HepG2 (cell line): ENCODE measurements around the gene MPP7. TPM values are rescaled to one million over a fixed set of nuclear protein-coding genes. Genes with fewer than 3 reads are reported as not detected.

Source experiments
- BCL3 ChIP-seq: sonication (generic); formaldehyde crosslinking; IDR thresholded peaks from 2 replicates; pipeline ENCODE4 v1.5.1; 2020; ENCODE audit warnings: mild to moderate bottlenecking, missing genetic modification reagents, moderate library complexity
- ESRRA ChIP-seq: sonication (generic); formaldehyde crosslinking; IDR thresholded peaks from 2 replicates; pipeline ENCODE4 v1.5.1; 2020; ENCODE audit warnings: mild to moderate bottlenecking, low read depth, missing genetic modification reagents
- HOXA3 ChIP-seq: sonication (generic); formaldehyde crosslinking; IDR thresholded peaks from 2 replicates; pipeline ENCODE4 v1.5.0; 2020; ENCODE audit warnings: missing genetic modification reagents
- KDM4B ChIP-seq: sonication (generic); formaldehyde crosslinking; IDR thresholded peaks from 2 replicates; pipeline ENCODE4 v1.4.0; 2020; ENCODE audit warnings: missing genetic modification reagents
- MTA1 ChIP-seq: sonication (generic); formaldehyde crosslinking; IDR thresholded peaks from 2 replicates; pipeline ENCODE4 v1.4.0; 2020; ENCODE audit warnings: missing genetic modification reagents, mild to moderate bottlenecking, borderline replicate concordance
- RBFOX2 ChIP-seq: fragments of 200-400 bp; formaldehyde crosslinking; IDR thresholded peaks from 2 replicates; pipeline ENCODE4 v1.6.1; 2017; ENCODE audit warnings: low read depth, mild to moderate bottlenecking, low read length
- TCF12 ChIP-seq, 2 experiments: fragments of 450-650 bp in 1 of 2; sonication (generic) in 1 of 2; formaldehyde crosslinking in 1 of 2; IDR thresholded peaks; 2 replicates each; pipeline versions ENCODE4 v1.6.1 to v1.8.0; 2017 to 2022; ENCODE audit warnings: antibody characterized with exemption in 1 of 2, mild to moderate bottlenecking in 1 of 2, missing genetic modification reagents in 1 of 2, moderate library complexity in 1 of 2
- TFDP1 ChIP-seq: IDR thresholded peaks from 2 replicates; pipeline ENCODE4 v1.6.1; 2016; ENCODE audit warnings: missing compliant biosample characterization, missing genetic modification reagents, borderline replicate concordance
- ZFP91 ChIP-seq: sonication (generic); formaldehyde crosslinking; IDR thresholded peaks from 2 replicates; pipeline ENCODE4 v1.9.0; 2022; ENCODE audit warnings: missing genetic modification reagents, mild to moderate bottlenecking, borderline replicate concordance
- ZNF205 ChIP-seq: IDR thresholded peaks from 2 replicates; pipeline ENCODE4 v1.6.1; 2018; ENCODE audit warnings: missing biosample characterization, missing genetic modification reagents
- ZNF276 ChIP-seq: sonication (generic); formaldehyde crosslinking; IDR thresholded peaks from 2 replicates; pipeline ENCODE4 v1.4.0; 2020; ENCODE audit warnings: mild to moderate bottlenecking, low read depth, missing genetic modification reagents
- ZNF430 ChIP-seq: sonication (generic); formaldehyde crosslinking; IDR thresholded peaks from 2 replicates; pipeline ENCODE4 v1.9.0; 2021; ENCODE audit warnings: mild to moderate bottlenecking, missing genetic modification reagents
- ZNF441 ChIP-seq: sonication (generic); formaldehyde crosslinking; IDR thresholded peaks from 2 replicates; pipeline ENCODE4 v1.7.0; 2021; ENCODE audit warnings: missing genetic modification reagents, borderline replicate concordance
- ZNF513 ChIP-seq: sonication (generic); formaldehyde crosslinking; conservative IDR thresholded peaks from 2 replicates; pipeline ENCODE4 v1.5.0; 2020; ENCODE audit warnings: missing genetic modification reagents
- ZNF770 ChIP-seq: sonication (generic); formaldehyde crosslinking; IDR thresholded peaks from 2 replicates; pipeline ENCODE4 v1.5.0; 2020; ENCODE audit warnings: mild to moderate bottlenecking, missing genetic modification reagents
- ZNF841 ChIP-seq: sonication (generic); formaldehyde crosslinking; IDR thresholded peaks from 2 replicates; pipeline ENCODE4 v1.8.1; 2023; ENCODE audit warnings: missing genetic modification reagents, borderline replicate concordance
- polyA plus RNA-seq, 8 experiments: library from polyadenylated mRNA; depleted of rRNA in 3 of 8; stranded (reverse) in 7 of 8; unstranded in 1 of 8; fragments of >200 nt; fragmentation: Illumina TruSeq in 4 of 8; extraction: Trizol in 4 of 8; gene quantifications; 2 replicates each; pipeline versions ENCODE4 v1.2.1 to v1.2.3, GENCODE V29; 2011 to 2016; ENCODE audit warnings: low read depth in 4 of 8, missing spikeins in 1 of 8, mixed read lengths in 1 of 8; ENCODE audit not compliant: insufficient read depth in 1 of 8
- total RNA-seq, 5 experiments: library from RNA; depleted of rRNA; stranded (reverse); fragments of >200 nt; fragmentation: Illumina TruSeq; extraction: Trizol; gene quantifications; 2 replicates each; pipeline ENCODE4 v1.2.3, GENCODE V29; 2016; ENCODE audit warnings: low read depth in 1 of 5

MPP7 gene
- total and polyA plus RNA-seq, 2 of the 13 experiments (the other 11 are each of a cell fraction or from before 2014, with no cell fraction given) = 6.8 to 16.4 TPM

GRCh38 chr10:28302638-28303488 lies at the start of gene MPP7 (continued):
- TF ChIP-seq ZFP91 (CRISPR knock-in tag) (peak; percentile 71; the same call in 1 of the 2 replicates), ZNF841 (CRISPR knock-in tag) (no peak), ZNF770 (CRISPR knock-in tag) (peak; percentile 96), ZNF276 (no peak), ESRRA (CRISPR knock-in tag) (0 out of 2 replicates have a peak, but pooled peaks have one; percentile 31), TFDP1 (CRISPR knock-in tag) (peak; percentile 32; the same call in 1 of the 2 replicates), TCF12 (IDR thresholded peaks at IDR 0.05) (no peak), TCF12 (CRISPR knock-in tag; IDR thresholded peaks at IDR 0.05) (0 out of 2 replicates have a peak, but pooled peaks have one; percentile 56), KDM4B (0 out of 2 replicates have a peak, but pooled peaks have one; percentile 6), ZNF430 (CRISPR knock-in tag) (0 out of 2 replicates have a peak, but pooled peaks have one; percentile 34), ZNF205 (CRISPR knock-in tag) (peak; percentile 29; the same call in 1 of the 2 replicates), MTA1 (CRISPR knock-in tag) (peak; percentile 82; the same call in 1 of the 2 replicates), HOXA3 (CRISPR knock-in tag) (peak; percentile 40), BCL3 (peak; percentile 66; the same call in 1 of the 2 replicates), ZNF441 (CRISPR knock-in tag) (0 out of 2 replicates have a peak, but pooled peaks have one; percentile 6), RBFOX2 (peak; percentile 89), ZNF513 (CRISPR knock-in tag) (0 out of 2 replicates have a peak, but pooled peaks have one; percentile 44)
